Measurements from ENCODE around the gene MRPS22.

MRPS22 gene

GRCh38 chr3:139343895-139344856 lies at the start of gene MRPS22:
MRPS22 (plus strand) TSS chr3:139344020; CDS start chr3:139344027, 7 bp downstream.
- ChIA-PET CTCF (interaction anchor here (0.9 to 1.2 kb wide), 2 partner anchors 10 to 232 kb away, joined by 3 read pairs; no protein-coding TSS in a partner anchor), POLR2A (no interaction called here)

GRCh38 chr3:139295040-139295439 lies 48.8 kb upstream of the MRPS22 start:
- CTCF ChIA-PET: interaction anchor here (1.1 kb wide), 1 partner anchor 183 kb away, joined by 4 read pairs; no protein-coding TSS in a partner anchor
- TF ChIP-seq SP1 (IDR thresholded peaks at IDR 0.05) (no peak), BHLHE40 (IDR thresholded peaks at IDR 0.05; ENCODE audit: borderline replicate concordance) (no peak), FOXA1 (IDR thresholded peaks at IDR 0.05) (no peak), ELF4 (IDR thresholded peaks at IDR 0.05) (no peak), SUZ12 (IDR thresholded peaks at IDR 0.05) (no peak), L3MBTL2 (conservative IDR thresholded peaks at IDR 0.05) (no peak), HDGF (IDR thresholded peaks at IDR 0.05; ENCODE audit: borderline replicate concordance) (no peak), FOXM1 (IDR thresholded peaks at IDR 0.05; ENCODE audit: borderline replicate concordance) (no peak), TARDBP (IDR thresholded peaks at IDR 0.05) (no peak), ARNT (IDR thresholded peaks at IDR 0.05) (no peak), ZNF384 (IDR thresholded peaks at IDR 0.05) (no peak)
- no peak for DNase-seq (ENCODE audit: extremely low spot score)
- POLR2A ChIA-PET: no interaction called here

More at GRCh38 chr3:139343895-139344856, at the start of gene MRPS22:
- peak; percentile 88 for DNase-seq (ENCODE audit: extremely low spot score)
- TF ChIP-seq BHLHE40 (IDR thresholded peaks at IDR 0.05; ENCODE audit: borderline replicate concordance): no peak
- TF ChIP-seq FOXA1 (IDR thresholded peaks at IDR 0.05): no peak
- no peak for TF ChIP-seq HDGF (IDR thresholded peaks at IDR 0.05; ENCODE audit: borderline replicate concordance)
- 0 out of 2 replicates have a peak, but pooled peaks have one; percentile 32 for TF ChIP-seq NFRKB (IDR thresholded peaks at IDR 0.05)
- peak; percentile 37 for TF ChIP-seq ELF4 (IDR thresholded peaks at IDR 0.05)
- no peak for TF ChIP-seq FOXK2 (IDR thresholded peaks at IDR 0.05)
- no peak for TF ChIP-seq TARDBP (IDR thresholded peaks at IDR 0.05)
- no peak for TF ChIP-seq SUZ12 (IDR thresholded peaks at IDR 0.05)
- no peak for TF ChIP-seq ARNT (IDR thresholded peaks at IDR 0.05)
- peak; percentile 70 for TF ChIP-seq PKNOX1 (IDR thresholded peaks at IDR 0.05)
- TF ChIP-seq FOXM1 (IDR thresholded peaks at IDR 0.05; ENCODE audit: borderline replicate concordance): no peak
- no peak for TF ChIP-seq ZNF384 (IDR thresholded peaks at IDR 0.05)
- TF ChIP-seq SP1 (IDR thresholded peaks at IDR 0.05): no peak
- TF ChIP-seq LEF1 (IDR thresholded peaks at IDR 0.05; ENCODE audit: borderline replicate concordance): no peak
- TF ChIP-seq L3MBTL2 (conservative IDR thresholded peaks at IDR 0.05): no peak
- peak; percentile 55; the same call in 1 of the 2 replicates for TF ChIP-seq CTBP1 (IDR thresholded peaks at IDR 0.05; ENCODE audit: borderline replicate concordance)

- no peak for TF ChIP-seq LEF1 (IDR thresholded peaks at IDR 0.05; ENCODE audit: borderline replicate concordance)
- no peak for TF ChIP-seq FOXM1 (IDR thresholded peaks at IDR 0.05; ENCODE audit: borderline replicate concordance)
- TF ChIP-seq TARDBP (IDR thresholded peaks at IDR 0.05): no peak
- no peak for TF ChIP-seq ELF4 (IDR thresholded peaks at IDR 0.05)
- TF ChIP-seq SP1 (IDR thresholded peaks at IDR 0.05): no peak
- TF ChIP-seq FOXA1 (IDR thresholded peaks at IDR 0.05): no peak
- TF ChIP-seq NFRKB (IDR thresholded peaks at IDR 0.05): no peak
- no peak for TF ChIP-seq SUZ12 (IDR thresholded peaks at IDR 0.05)
- ChIA-PET POLR2A (no interaction called here), CTCF (no interaction called here)
- no peak for DNase-seq (ENCODE audit: extremely low spot score)
Observed at GRCh38 chr3:139296141-139296718, 47.6 kb upstream of the MRPS22 start.

- CTCF ChIA-PET: interaction anchor here (0.6 kb wide), 1 partner anchor 79 kb away, joined by 3 read pairs; no protein-coding TSS in a partner anchor
- no peak for TF ChIP-seq CTBP1 (IDR thresholded peaks at IDR 0.05; ENCODE audit: borderline replicate concordance)
- no peak for TF ChIP-seq FOXM1 (IDR thresholded peaks at IDR 0.05; ENCODE audit: borderline replicate concordance)
- TF ChIP-seq FOXK2 (IDR thresholded peaks at IDR 0.05): no peak
- no peak for TF ChIP-seq L3MBTL2 (conservative IDR thresholded peaks at IDR 0.05)
- no peak for TF ChIP-seq FOXA1 (IDR thresholded peaks at IDR 0.05)
- TF ChIP-seq TARDBP (IDR thresholded peaks at IDR 0.05): no peak
- TF ChIP-seq SUZ12 (IDR thresholded peaks at IDR 0.05): no peak
- TF ChIP-seq LEF1 (IDR thresholded peaks at IDR 0.05; ENCODE audit: borderline replicate concordance): no peak
- no peak for TF ChIP-seq SP1 (IDR thresholded peaks at IDR 0.05)
- TF ChIP-seq ELF4 (IDR thresholded peaks at IDR 0.05): no peak
- no peak for TF ChIP-seq PKNOX1 (IDR thresholded peaks at IDR 0.05)
- TF ChIP-seq ARNT (IDR thresholded peaks at IDR 0.05): no peak
- no peak for TF ChIP-seq HDGF (IDR thresholded peaks at IDR 0.05; ENCODE audit: borderline replicate concordance)
- no peak for TF ChIP-seq ZNF384 (IDR thresholded peaks at IDR 0.05)
- no peak for TF ChIP-seq NFRKB (IDR thresholded peaks at IDR 0.05)
- no peak for TF ChIP-seq BHLHE40 (IDR thresholded peaks at IDR 0.05; ENCODE audit: borderline replicate concordance)
- DNase-seq (ENCODE audit: extremely low spot score): no peak
- POLR2A ChIA-PET: no interaction called here
Observed at GRCh38 chr3:139297588-139298311, 46.1 kb upstream of the MRPS22 start.

GRCh38 chr3:139299261-139300132 lies 44.3 kb upstream of the MRPS22 start:
- DNase-seq (ENCODE audit: extremely low spot score): no peak
- ChIA-PET CTCF (no interaction called here), POLR2A (no interaction called here)
- TF ChIP-seq ZNF384 (IDR thresholded peaks at IDR 0.05): no peak
- no peak for TF ChIP-seq FOXK2 (IDR thresholded peaks at IDR 0.05)
- TF ChIP-seq SUZ12 (IDR thresholded peaks at IDR 0.05): no peak
- TF ChIP-seq CTBP1 (IDR thresholded peaks at IDR 0.05; ENCODE audit: borderline replicate concordance): no peak
- no peak for TF ChIP-seq HDGF (IDR thresholded peaks at IDR 0.05; ENCODE audit: borderline replicate concordance)

All from HEK293T (cell line).